ENCODE data around the gene RCC1.

DNA sequence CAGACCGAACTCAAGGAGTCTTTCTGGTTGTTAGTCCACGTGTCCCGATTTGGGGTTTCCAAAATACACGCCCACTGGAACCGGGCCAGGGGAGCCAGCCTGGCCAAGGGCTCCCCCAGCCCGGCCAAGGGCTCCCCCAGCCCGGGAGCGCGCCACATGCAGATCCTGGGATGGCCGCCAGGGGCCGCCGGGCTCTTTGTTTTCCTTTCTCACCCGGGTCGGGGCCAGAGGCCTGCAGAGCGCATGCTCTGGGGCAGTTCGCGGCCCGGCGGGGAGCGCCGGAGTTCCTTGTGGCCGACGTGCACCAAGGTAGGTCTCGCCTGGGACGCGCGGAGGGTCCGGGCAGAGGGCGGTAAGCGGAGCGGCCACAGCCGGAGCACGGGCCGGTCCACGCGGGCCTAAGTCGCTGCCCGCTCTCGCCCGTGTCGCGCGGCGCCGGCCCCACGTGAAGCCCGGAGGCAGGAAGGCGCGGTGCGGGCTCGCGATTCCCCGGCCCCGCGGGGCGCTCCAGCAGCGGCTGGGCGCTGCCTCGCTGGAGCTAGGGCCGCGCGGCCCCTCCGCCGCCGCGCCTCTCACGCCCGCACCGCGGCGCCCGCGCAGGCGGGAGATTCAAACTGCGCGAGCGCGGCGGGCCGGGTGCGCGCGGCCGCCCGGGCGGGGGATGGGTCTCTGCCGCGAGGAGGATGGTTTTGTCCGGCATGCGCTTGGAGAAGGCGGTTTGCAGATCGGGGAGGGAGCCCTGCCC, 12.3 kb downstream of the RCC1 start:
- TF ChIP-seq POLR2A (IDR thresholded peaks at IDR 0.05) (no peak), EP300 (IDR thresholded peaks at IDR 0.05) (no peak), POLR2AphosphoS5 (IDR thresholded peaks at IDR 0.05) (peak in 2 of 3 donors; percentile 72 to 86)
- TF ChIP-seq, protein P1, sequence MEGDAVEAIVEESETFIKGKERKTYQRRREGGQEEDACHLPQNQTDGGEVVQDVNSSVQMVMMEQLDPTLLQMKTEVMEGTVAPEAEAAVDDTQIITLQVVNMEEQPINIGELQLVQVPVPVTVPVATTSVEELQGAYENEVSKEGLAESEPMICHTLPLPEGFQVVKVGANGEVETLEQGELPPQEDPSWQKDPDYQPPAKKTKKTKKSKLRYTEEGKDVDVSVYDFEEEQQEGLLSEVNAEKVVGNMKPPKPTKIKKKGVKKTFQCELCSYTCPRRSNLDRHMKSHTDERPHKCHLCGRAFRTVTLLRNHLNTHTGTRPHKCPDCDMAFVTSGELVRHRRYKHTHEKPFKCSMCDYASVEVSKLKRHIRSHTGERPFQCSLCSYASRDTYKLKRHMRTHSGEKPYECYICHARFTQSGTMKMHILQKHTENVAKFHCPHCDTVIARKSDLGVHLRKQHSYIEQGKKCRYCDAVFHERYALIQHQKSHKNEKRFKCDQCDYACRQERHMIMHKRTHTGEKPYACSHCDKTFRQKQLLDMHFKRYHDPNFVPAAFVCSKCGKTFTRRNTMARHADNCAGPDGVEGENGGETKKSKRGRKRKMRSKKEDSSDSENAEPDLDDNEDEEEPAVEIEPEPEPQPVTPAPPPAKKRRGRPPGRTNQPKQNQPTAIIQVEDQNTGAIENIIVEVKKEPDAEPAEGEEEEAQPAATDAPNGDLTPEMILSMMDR (IDR thresholded peaks at IDR 0.05), result peak in 6 of 7 experiments; percentile 16 to 100 (median 98)

All from stomach (tissue), 4 donors.